Progenitor cell of endocrine pancreas (in vitro differentiated cells): ENCODE measurements around the gene MAGI1. TPM values are rescaled to one million over a fixed set of nuclear protein-coding genes. Genes with fewer than 3 reads are reported as not detected.

Experiments
- DNase-seq: peaks from one replicate; pipeline ENCODE4 v3.0.0; 2021; ENCODE audit warnings: low spot score; ENCODE audit not compliant: unreplicated experiment
- H3K27ac Mint-ChIP-seq: 2 replicates; pipeline ENCODE4 v1.8.0; 2021; ENCODE audit warnings: mild to moderate bottlenecking, moderate library complexity, mixed read lengths
- H3K27me3 Mint-ChIP-seq: 2 replicates; pipeline ENCODE4 v1.8.0; 2021; ENCODE audit warnings: mixed read lengths
- H3K36me3 Mint-ChIP-seq: 2 replicates; pipeline ENCODE4 v1.8.0; 2022; ENCODE audit warnings: mixed read lengths; ENCODE audit not compliant: insufficient read depth
- H3K4me1 Mint-ChIP-seq: 2 replicates; pipeline ENCODE4 v1.8.0; 2021; ENCODE audit warnings: low read depth, mixed read lengths
- H3K4me3 Mint-ChIP-seq: 2 replicates; pipeline ENCODE4 v1.8.0; 2021; ENCODE audit warnings: low read depth, mild to moderate bottlenecking, moderate library complexity, mixed read lengths
- H3K9me3 Mint-ChIP-seq: 2 replicates; pipeline ENCODE4 v1.8.0; 2021; ENCODE audit warnings: low read depth, mixed read lengths
- CTCF ChIP-seq: fragments of 200-600 bp; sonication (generic); IDR thresholded peaks from one replicate; pipeline ENCODE4 v1.5.0; 2021; ENCODE audit warnings: antibody characterized with exemption, mild to moderate bottlenecking; ENCODE audit not compliant: unreplicated experiment
- total RNA-seq: library from RNA; stranded (reverse); gene quantifications from 2 replicates; pipeline ENCODE4 v1.2.1, GENCODE V29; 2021

MAGI1 gene
- total RNA-seq, 1 donor from 2014 or later = 142 TPM

- no peak overlapping the region for H3K4me3 Mint-ChIP-seq
- TF ChIP-seq CTCF = no peak
- peaks cover 47% of the 10 kb centered on the region for H3K4me1 Mint-ChIP-seq
- H3K27ac Mint-ChIP-seq = peak overlapping the region; percentile 68
- no peaks in the 10 kb centered on the region for H3K27me3 Mint-ChIP-seq
- H3K36me3 Mint-ChIP-seq = peaks cover 7% of the 10 kb centered on the region
- no peak for DNase-seq
- no peaks in the 10 kb centered on the region for H3K9me3 Mint-ChIP-seq
Observed at GRCh38 chr3:65795166-65795565, 243.6 kb downstream of the MAGI1 start.

GRCh38 chr3:65793495-65794200 is 245.1 kb downstream of the MAGI1 start:
- no peak for DNase-seq
- Mint-ChIP-seq H3K9me3 (no peaks in the 10 kb centered on the region), H3K27ac (peak overlapping the region; percentile 68), H3K36me3 (peaks cover 2% of the 10 kb centered on the region), H3K4me1 (peaks cover 44% of the 10 kb centered on the region), H3K27me3 (no peaks in the 10 kb centered on the region), H3K4me3 (no peak overlapping the region)
- TF ChIP-seq CTCF = no peak

GRCh38 chr3:65788461-65788860 is 250.3 kb downstream of the MAGI1 start:
- H3K36me3 Mint-ChIP-seq = peaks cover 2% of the 10 kb centered on the region
- no peak for TF ChIP-seq CTCF
- H3K27ac Mint-ChIP-seq = no peak overlapping the region
- DNase-seq = no peak
- H3K9me3 Mint-ChIP-seq = no peaks in the 10 kb centered on the region
- no peaks in the 10 kb centered on the region for H3K27me3 Mint-ChIP-seq
- H3K4me1 Mint-ChIP-seq = peaks cover 17% of the 10 kb centered on the region
- H3K4me3 Mint-ChIP-seq = no peak overlapping the region

GRCh38 chr3:65787827-65788226 is 250.9 kb downstream of the MAGI1 start:
- peak overlapping the region; percentile 33 for H3K27ac Mint-ChIP-seq
- H3K4me3 Mint-ChIP-seq = no peak overlapping the region
- peaks cover 16% of the 10 kb centered on the region for H3K4me1 Mint-ChIP-seq
- H3K9me3 Mint-ChIP-seq = no peaks in the 10 kb centered on the region
- no peak for DNase-seq
- no peak for TF ChIP-seq CTCF
- H3K36me3 Mint-ChIP-seq = peaks cover 2% of the 10 kb centered on the region
- H3K27me3 Mint-ChIP-seq = no peaks in the 10 kb centered on the region

- peak overlapping the region; percentile 33 for H3K27ac Mint-ChIP-seq
- H3K27me3 Mint-ChIP-seq = no peaks in the 10 kb centered on the region
- no peak for TF ChIP-seq CTCF
- H3K9me3 Mint-ChIP-seq = no peaks in the 10 kb centered on the region
- H3K4me3 Mint-ChIP-seq = no peak overlapping the region
- peaks cover 19% of the 10 kb centered on the region for H3K4me1 Mint-ChIP-seq
- DNase-seq = no peak
- peaks cover 2% of the 10 kb centered on the region for H3K36me3 Mint-ChIP-seq
Observed at GRCh38 chr3:65787340-65787739, 251.4 kb downstream of the MAGI1 start.
